GM23248 (cell line): ENCODE data around the gene ETF1.

Experiments
- EZH2 ChIP-seq: fragments of 200-600 bp; sonication (generic); IDR thresholded peaks from 2 replicates; pipeline ENCODE4 v1.6.1; 2018; ENCODE audit warnings: antibody characterized with exemption, mild to moderate bottlenecking; ENCODE audit not compliant: insufficient read depth, poor library complexity, severe bottlenecking
- EZH2phosphoT487 ChIP-seq: fragments of 200-600 bp; sonication (generic); IDR thresholded peaks from 2 replicates; pipeline ENCODE4 v1.6.1; 2018; ENCODE audit warnings: antibody characterized with exemption, moderate library complexity, mild to moderate bottlenecking, low read depth; ENCODE audit not compliant: insufficient read depth

DNA sequence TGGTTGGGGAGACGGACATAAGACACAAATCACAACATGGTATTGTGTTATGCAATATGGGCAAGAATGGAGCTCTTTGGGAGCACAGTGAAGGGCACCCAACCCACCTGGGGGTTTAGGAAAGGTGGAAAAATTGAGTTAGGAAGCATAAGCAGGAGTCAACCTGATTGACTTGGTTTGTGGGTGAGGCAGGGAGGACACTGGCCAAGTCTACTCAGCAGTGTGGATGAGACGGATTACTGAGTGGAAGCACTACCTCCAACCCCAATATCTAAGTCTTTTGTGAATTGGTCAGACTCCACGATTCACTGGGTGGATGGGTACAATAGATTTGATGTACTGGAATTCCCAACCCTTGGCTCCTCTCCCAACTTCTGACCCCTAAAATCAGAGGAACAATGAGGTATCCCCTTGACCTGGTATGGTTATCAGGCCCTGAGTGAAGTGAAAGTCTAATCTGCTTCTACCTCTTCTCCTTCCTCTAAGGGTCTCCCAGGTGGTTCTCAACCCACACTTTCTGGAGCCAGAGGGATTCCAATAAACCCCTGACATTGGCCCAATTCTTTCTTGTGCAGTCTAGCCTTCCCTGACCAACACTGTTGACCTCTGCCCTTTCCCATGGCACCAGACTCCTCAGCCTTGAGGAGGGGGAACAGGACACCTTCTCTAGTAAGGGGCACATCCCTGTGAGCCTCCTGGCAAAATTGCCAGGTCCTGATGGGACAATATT lies 72.5 kb downstream of the ETF1 start:
- TF ChIP-seq EZH2 (no peak), EZH2phosphoT487 (no peak)
